ENCODE results near the gene XRCC6.

Gene XRCC6

DNA sequence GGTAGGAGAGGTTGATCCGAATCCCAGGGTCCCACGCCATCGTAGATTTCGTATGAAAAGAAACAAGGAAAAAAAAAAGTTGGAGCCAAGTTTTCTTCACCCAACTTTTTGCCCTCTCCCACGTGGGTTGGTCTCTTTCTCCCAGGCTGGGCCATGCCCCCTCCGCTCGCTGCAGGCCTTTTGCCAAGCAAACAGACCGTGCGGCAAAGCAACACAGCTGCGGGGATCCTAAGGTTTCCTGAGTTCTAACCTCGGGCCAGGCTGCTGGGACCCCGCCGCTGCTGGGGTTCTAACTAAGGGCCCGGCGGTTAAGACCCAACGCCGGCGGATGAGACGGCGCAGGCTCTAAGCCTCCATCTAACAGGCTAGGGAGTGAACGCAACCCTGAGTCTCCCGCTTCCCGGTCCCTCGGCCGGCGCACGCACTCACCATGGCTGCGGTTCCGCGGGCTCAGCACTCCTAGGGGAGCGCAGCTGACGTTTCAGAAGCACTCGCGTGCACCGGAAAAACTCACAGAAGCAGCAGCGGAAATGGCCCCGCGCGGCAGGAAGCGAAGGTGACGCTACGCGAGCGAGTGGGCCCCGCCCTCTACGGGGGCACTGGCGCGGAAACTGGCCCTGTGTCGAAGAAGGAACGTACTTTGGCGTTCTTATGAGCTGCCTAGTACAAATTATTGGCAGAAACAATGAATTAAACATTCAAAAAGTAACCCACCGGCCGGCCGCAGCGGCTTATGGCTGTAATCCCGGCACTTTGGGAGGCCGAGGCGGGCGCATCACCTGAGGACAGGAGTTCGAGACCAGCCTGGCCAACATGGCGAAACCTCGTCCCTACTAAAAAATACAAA, 67.5 kb downstream of the XRCC6 start, which contains the start of gene SNU13:
TSS of gene SNU13 (minus strand) at position 503 of the 847 bp plus-strand sequence. CDS start at position 432, 71 bp downstream.
- peak; percentile 96 for DNase-seq

DNA sequence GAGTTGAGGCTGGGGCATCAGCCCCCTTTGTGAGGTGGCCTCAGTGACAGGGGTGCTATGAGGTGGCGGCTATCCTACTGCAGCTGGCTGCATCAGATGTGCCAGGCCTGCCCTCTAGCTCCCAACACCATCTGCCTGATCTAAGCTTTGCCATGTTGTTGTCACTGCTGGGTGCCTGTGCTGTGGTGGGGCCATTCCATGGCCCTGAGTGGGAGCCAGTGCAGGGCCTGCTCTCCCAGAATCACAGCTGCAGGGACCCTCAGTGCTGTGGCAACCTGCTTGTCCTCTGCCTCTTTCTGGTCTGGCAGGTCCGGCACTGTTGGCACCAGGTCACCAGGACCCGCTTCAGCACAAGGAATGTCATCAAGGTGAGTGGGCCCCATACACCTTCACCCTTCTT, 69.4 kb downstream of the XRCC6 start:
- no peak for DNase-seq

DNA sequence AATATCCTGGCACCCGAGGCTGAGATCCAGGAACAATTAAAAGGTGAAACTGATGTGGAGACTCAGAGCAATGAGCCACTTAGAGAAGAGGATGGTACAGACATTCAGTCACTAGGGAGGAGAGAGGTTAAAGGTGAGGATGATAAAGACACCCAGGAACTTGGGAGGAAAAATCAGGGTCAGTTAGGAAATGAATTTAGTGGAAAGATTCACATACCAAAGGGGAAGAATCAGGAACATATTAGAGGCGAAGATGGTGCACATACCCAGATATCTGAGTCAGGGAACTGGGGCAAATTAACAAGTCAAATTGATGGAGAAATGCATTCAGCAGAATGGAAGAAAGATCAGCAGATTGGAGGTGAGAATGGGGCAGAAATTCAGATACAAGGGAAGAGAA, 74.1 kb downstream of the XRCC6 start:
- no peak for DNase-seq

DNA sequence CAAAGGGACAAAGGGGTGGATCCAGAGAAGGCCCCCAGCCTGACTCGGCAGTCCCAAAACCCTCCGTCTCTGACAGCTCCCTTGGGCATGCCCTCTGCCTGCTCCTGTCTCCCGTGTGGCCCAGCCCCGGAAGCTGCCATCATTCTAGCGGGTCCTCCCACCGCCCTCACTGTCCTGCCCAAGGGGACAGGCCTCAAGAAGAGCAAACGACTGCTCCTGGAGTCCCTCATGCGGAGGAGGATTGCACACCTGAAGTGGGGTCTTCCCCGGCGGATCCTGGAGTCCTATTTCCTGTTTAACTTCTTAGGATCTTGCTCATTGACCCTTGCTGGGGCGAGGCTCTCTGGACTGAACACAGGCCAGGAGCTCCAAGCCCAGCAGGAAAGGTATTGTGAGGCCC, 75.6 kb downstream of the XRCC6 start:
- DNase-seq = no peak

DNA sequence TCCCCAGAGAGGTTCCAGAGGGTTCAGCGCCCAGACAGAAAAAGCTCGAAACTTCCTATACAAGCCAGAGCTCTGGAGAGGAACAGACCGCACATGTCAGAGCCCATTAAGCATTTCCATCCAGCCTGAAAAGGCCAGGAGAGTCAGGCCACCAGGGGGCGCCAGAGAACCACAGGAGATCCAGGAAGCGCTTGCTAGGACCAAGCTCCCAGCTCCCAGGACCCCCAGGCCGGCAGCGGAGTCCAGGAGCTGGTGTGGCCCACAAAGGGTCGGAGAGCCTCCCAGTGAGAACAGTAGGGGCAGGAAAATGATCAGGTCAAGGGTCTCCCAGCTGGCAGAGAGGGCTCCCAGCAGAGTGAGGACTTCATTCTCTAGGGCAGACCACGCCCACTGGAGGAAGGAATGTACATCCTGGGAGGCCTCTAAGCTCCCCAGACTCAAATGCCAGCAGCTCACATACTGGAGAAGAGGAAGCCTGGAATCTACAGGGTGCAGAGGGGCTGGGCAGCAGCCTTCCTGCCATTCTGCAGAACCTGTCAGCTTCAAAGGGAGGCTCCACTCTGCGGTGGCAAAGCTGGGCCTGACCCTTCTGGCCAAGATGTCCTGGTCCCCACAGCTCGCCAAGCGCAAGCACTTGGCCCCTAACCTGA, 76.2 kb downstream of the XRCC6 start:
- peak; percentile 82 for DNase-seq

DNA sequence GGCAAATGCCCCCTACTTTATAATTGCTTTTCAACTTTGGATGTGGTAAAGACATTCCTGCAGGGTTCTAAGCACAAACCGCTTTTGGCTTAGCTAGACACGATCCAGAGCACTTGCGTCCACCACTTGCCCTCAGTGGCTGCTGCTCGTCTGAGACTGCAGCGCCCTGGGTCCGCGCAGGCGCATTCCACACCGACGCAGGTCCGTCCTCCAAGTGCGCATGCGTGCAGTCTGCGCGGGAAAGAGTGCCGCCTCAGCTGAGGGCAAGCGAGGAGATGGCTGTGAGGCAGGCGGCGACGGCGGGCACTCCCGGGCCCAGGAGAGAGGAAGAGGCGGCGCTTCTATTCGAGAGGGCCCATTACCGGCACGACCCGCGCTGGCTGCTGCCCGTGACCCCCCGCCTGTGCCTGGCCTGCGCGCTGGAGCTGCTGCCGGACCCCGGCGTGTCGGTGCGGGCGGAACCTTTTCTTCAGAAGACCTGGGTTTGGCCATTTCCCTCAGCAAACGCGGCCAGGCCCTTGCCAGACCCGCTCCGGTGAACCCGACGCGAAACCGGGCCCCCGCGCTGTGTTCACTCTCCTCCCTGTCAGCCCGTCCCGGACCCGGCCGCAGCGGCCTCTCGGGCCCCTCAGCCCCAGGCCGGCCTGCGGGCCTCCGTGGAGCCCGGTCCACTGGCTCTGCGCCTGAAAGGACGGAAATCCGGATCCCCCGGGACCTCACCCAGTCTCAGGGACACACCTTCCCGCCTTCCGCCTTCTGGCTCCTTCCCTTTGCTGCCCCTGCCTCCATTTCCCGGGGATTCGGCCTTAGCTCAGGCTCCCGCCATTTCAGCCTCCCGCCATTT, 78.4 kb downstream of the XRCC6 start, which contains the start of gene MEI1:
TSS of gene MEI1 (plus strand) at position 240 of the 844 bp plus-strand sequence. CDS start at position 276, 36 bp downstream.
- DNase-seq = peak; percentile 78

DNA sequence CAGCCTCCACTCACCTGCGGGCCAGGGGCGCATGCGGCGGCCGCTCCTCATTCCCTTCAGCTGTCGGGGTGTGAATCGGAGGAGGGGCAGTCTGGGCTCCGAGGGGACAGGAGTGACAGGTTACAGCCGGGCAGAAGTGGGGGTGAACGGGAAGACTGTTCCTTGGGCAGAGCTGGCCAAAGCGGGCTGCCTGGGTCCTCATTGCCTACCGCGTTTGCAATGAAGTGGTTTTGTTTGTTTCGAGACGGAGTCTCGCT, 78.9 kb downstream of the XRCC6 start:
- DNase-seq = no peak

DNA sequence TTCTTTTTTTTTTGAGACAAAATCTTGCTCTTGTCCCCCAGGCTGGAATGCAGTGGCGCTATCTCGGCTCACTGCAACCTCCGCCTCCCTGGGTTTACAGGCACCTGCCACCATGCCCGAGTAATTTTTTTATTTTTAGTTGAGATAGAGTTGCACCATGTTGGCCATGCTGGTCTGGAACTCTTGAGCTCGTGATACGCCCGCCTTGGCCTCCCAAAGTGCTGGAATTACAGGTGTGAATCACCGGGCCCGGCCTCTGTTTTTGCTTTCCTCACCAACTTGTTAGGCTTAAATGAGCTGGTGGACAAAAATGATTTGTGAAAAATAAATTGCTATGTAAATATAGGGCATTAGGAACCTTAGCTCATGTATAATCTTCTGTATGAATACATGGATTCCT, 81.7 kb downstream of the XRCC6 start:
- no peak for DNase-seq

DNA sequence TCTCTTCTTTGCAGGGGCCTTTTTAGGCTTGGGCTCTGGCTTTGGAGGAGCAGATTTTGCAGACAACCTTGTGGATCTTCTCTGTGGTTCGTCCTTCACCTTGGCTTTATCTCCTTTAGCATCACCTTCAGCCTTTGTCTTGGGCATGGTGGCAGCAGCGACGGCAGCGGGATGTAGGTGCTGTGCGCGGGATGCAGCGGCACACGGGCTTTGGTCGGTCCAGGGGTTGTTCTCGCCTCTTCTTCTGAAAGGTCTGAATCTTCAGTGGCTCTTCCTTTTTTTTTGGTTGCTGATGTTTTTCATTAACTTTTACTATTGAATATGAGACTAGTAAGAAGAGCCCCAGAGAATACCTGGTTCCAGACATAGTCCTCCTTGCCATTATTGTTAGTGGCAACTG, 88.2 kb downstream of the XRCC6 start:
- DNase-seq = no peak

DNA sequence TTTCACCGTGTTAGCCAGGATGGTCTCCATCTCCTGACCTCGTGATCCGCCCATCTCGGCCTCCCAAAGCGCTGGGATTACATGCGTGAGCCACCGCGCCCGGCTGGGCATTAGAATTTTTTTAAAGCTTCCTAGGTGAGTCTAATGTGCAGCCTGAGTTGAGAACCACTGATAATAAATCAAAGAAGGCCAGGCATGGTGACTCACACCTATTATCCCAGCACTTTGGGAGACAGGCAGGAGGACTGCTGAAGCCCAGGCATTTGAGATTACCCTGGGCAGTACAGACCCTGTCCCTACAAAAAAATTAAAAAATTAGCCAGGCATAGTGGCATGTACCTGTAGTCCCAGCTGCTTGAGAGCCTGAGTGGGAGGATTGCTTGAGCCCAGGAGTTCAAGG, 91.9 kb downstream of the XRCC6 start:
- no peak for DNase-seq

All from inflammatory macrophage treated with lipopolysaccharide for 4 hours (primary cell).